DOHH2 (cell line): ENCODE data around the gene PCP2.

ENCODE experiments used
- H3F3A ChIP-seq: fragments of 200-600 bp; sonication (generic), shearing (Covaris generic); 2 replicates; pipeline ENCODE4 v1.6.0; 2016; ENCODE audit warnings: antibody characterized with exemption, mild to moderate bottlenecking; ENCODE audit not compliant: control insufficient read depth, insufficient read depth
- H3K27ac ChIP-seq: fragments of 200-600 bp; sonication (generic); 2 replicates; pipeline ENCODE4 v1.5.1; 2014; ENCODE audit warnings: low read depth, mild to moderate bottlenecking, low read length, moderate library complexity
- H3K27me3 ChIP-seq: fragments of 200-600 bp; sonication (generic); 2 replicates; pipeline ENCODE4 v1.6.1; 2014; ENCODE audit warnings: mild to moderate bottlenecking, low read length, mixed read lengths; ENCODE audit not compliant: control insufficient read depth
- H3K36me3 ChIP-seq: fragments of 200-600 bp; sonication (generic); 2 replicates; pipeline ENCODE4 v1.6.1; 2014; ENCODE audit warnings: mild to moderate bottlenecking, low read length, moderate library complexity, mixed read lengths; ENCODE audit not compliant: control insufficient read depth
- H3K4me1 ChIP-seq: fragments of 200-600 bp; sonication (generic); 2 replicates; pipeline ENCODE4 v1.6.1; 2014; ENCODE audit warnings: mild to moderate bottlenecking, low read length, mixed read lengths; ENCODE audit not compliant: control insufficient read depth
- H3K4me2 ChIP-seq: fragments of 200-600 bp; sonication (generic); 2 replicates; pipeline ENCODE4 v1.6.0; 2014; ENCODE audit warnings: mild to moderate bottlenecking, low read length, moderate library complexity
- H3K4me3 ChIP-seq: fragments of 200-600 bp; sonication (generic); 2 replicates; pipeline ENCODE4 v1.5.1; 2014; ENCODE audit warnings: mild to moderate bottlenecking, low read length, mixed read lengths
- H3K79me2 ChIP-seq: fragments of 200-600 bp; sonication (generic); 2 replicates; pipeline ENCODE4 v1.6.1; 2014; ENCODE audit warnings: mild to moderate bottlenecking, low read length, mixed read lengths; ENCODE audit not compliant: control insufficient read depth
- H3K9me2 ChIP-seq: fragments of 200-600 bp; sonication (generic); replicated peaks from 2 replicates; pipeline ENCODE4 v1.6.1; 2014; ENCODE audit warnings: mild to moderate bottlenecking, low read length, mixed read lengths; ENCODE audit not compliant: control insufficient read depth
- H3K9me3 ChIP-seq: fragments of 200-600 bp; sonication (generic); 2 replicates; pipeline ENCODE4 v1.6.1; 2014; ENCODE audit warnings: antibody characterized with exemption, low read length, mixed read lengths; ENCODE audit not compliant: control insufficient read depth, insufficient read depth
- H4K20me1 ChIP-seq: fragments of 200-600 bp; sonication (generic); 2 replicates; pipeline ENCODE4 v1.6.0; 2014; ENCODE audit warnings: low read depth, mild to moderate bottlenecking, antibody characterized with exemption, low read length, moderate library complexity; ENCODE audit not compliant: control insufficient read depth, insufficient read depth
- EZH2phosphoT487 ChIP-seq: fragments of 200-600 bp; sonication (generic); IDR thresholded peaks from 2 replicates; pipeline ENCODE4 v1.6.1; 2017; ENCODE audit warnings: borderline replicate concordance, mild to moderate bottlenecking, antibody characterized with exemption, low read length, moderate library complexity, mixed read lengths
- TF ChIP-seq, protein P1 (sequence below): fragments of 200-600 bp; sonication (generic); IDR thresholded peaks from one replicate; pipeline ENCODE4 v1.5.1; 2014; ENCODE audit warnings: antibody characterized with exemption, mild to moderate bottlenecking, low read depth, low read length; ENCODE audit not compliant: poor library complexity, severe bottlenecking

Gene PCP2

DNA sequence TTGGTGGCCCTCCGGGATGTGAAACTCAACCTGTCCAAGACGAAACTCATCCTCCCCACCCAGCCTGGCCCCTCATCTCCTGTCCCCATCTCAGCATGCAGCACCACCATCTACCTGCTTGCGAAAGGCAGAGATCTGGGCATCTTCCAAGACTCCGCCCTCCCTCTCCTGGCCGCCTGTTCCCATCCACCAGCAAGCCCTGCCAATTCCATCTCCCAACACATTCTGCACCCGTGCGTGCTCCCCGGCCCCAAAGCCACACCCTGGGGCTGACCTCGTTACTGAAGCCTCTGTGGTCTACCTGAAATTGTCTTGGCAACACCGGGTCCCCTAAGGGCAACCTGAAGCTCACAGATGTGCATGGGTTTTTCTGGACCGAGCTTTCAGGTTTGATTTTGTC, 51.1 kb downstream of the PCP2 start:
- no peak for TF ChIP-seq EZH2phosphoT487
- TF ChIP-seq, protein P1, sequence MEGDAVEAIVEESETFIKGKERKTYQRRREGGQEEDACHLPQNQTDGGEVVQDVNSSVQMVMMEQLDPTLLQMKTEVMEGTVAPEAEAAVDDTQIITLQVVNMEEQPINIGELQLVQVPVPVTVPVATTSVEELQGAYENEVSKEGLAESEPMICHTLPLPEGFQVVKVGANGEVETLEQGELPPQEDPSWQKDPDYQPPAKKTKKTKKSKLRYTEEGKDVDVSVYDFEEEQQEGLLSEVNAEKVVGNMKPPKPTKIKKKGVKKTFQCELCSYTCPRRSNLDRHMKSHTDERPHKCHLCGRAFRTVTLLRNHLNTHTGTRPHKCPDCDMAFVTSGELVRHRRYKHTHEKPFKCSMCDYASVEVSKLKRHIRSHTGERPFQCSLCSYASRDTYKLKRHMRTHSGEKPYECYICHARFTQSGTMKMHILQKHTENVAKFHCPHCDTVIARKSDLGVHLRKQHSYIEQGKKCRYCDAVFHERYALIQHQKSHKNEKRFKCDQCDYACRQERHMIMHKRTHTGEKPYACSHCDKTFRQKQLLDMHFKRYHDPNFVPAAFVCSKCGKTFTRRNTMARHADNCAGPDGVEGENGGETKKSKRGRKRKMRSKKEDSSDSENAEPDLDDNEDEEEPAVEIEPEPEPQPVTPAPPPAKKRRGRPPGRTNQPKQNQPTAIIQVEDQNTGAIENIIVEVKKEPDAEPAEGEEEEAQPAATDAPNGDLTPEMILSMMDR, result no peak
- no peak overlapping the region for H3K27ac ChIP-seq
- no peak overlapping the region for H3K4me3 ChIP-seq
- no peak overlapping the region for H3K4me2 ChIP-seq
- H3K79me2 ChIP-seq, result no peaks in the 10 kb centered on the region
- no peaks in the 10 kb centered on the region for H3F3A ChIP-seq
- H4K20me1 ChIP-seq, result no peaks in the 10 kb centered on the region
- no peaks in the 10 kb centered on the region for H3K9me2 ChIP-seq
- no peaks in the 10 kb centered on the region for H3K9me3 ChIP-seq
- H3K27me3 ChIP-seq, result no peaks in the 10 kb centered on the region; the same call in 1 of the 2 replicates
- H3K36me3 ChIP-seq, result no peaks in the 10 kb centered on the region
- H3K4me1 ChIP-seq, result no peaks in the 10 kb centered on the region
